Parathyroid adenoma (tissue), 2 donors: ENCODE measurements around the gene ZNF462.

ENCODE experiments used
- H2AFZ ChIP-seq: fragments of 300-600 bp; sonication (generic); one replicate; pipeline ENCODE4 v1.7.0; 2017; ENCODE audit warnings: antibody characterized with exemption, mild to moderate bottlenecking
- H3K27ac ChIP-seq: fragments of 300-600 bp; sonication (generic); one replicate; pipeline ENCODE4 v1.7.0; 2017
- H3K27me3 ChIP-seq: fragments of 300-600 bp; sonication (generic); one replicate; pipeline ENCODE4 v1.7.0; 2017; ENCODE audit warnings: low read length; ENCODE audit not compliant: control insufficient read depth, insufficient read depth
- H3K36me3 ChIP-seq: fragments of 300-600 bp; sonication (generic); one replicate; pipeline ENCODE4 v1.7.0; 2017; ENCODE audit warnings: low read length; ENCODE audit not compliant: control insufficient read depth, insufficient read depth
- H3K4me1 ChIP-seq: fragments of 300-600 bp; sonication (generic); one replicate; pipeline ENCODE4 v1.7.0; 2017; ENCODE audit warnings: control low read depth
- H3K4me2 ChIP-seq: fragments of 300-600 bp; sonication (generic); one replicate; pipeline ENCODE4 v1.7.0; 2017; ENCODE audit warnings: low read length
- H3K4me3 ChIP-seq: fragments of 300-600 bp; sonication (generic); one replicate; pipeline ENCODE4 v1.7.0; 2017; ENCODE audit warnings: low read depth, low read length
- H3K79me2 ChIP-seq: fragments of 300-600 bp; sonication (generic); one replicate; pipeline ENCODE4 v1.7.0; 2017; ENCODE audit warnings: control low read depth
- H3K9ac ChIP-seq: fragments of 300-600 bp; sonication (generic); one replicate; pipeline ENCODE4 v1.7.0; 2017; ENCODE audit warnings: mild to moderate bottlenecking
- H3K9me3 ChIP-seq: fragments of 300-600 bp; sonication (generic); one replicate; pipeline ENCODE4 v1.7.0; 2017; ENCODE audit warnings: low read length; ENCODE audit not compliant: control insufficient read depth
- CTCF ChIP-seq: fragments of 300-600 bp; sonication (generic); IDR thresholded peaks from one replicate; pipeline ENCODE4 v1.7.0; 2017; ENCODE audit warnings: antibody characterized with exemption, mild to moderate bottlenecking
- donor health status: primary hyperparathyroidism.

Gene ZNF462

GRCh38 chr9:107008011-107008410 lies 145.0 kb downstream of the ZNF462 start:
- H2AFZ ChIP-seq = no peak overlapping the region
- H3K27ac ChIP-seq = no peak overlapping the region
- H3K4me3 ChIP-seq = no peak overlapping the region
- TF ChIP-seq CTCF = no peak
- no peak overlapping the region for H3K4me2 ChIP-seq
- H3K27me3 ChIP-seq = no peaks in the 10 kb centered on the region
- no peaks in the 10 kb centered on the region for H3K4me1 ChIP-seq
- no peaks in the 10 kb centered on the region for H3K36me3 ChIP-seq
- H3K79me2 ChIP-seq = no peaks in the 10 kb centered on the region
- H3K9me3 ChIP-seq = no peaks in the 10 kb centered on the region
- no peak overlapping the region for H3K9ac ChIP-seq

DNA sequence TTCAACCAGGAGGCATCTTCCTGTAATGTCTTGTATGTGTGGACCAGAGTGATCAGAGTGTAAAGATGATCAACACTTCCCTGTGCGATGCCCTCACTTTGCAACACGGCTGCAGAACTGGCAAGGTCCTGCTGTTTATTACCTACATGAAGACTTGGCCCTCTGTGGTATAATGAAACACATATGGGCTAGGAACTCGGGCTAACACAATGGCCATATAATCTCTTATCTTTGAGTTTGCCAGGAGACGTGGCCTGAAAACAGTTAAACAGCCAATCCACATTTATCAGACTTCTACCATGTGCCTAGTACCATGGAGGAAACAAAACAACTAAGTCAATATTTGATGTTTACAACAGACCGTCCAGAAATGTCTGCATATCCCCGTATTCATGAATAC lies 145.5 kb downstream of the ZNF462 start:
- Histone ChIP-seq H3K36me3 (no peaks in the 10 kb centered on the region), H3K27me3 (no peaks in the 10 kb centered on the region), H3K9ac (no peak overlapping the region), H3K4me1 (no peaks in the 10 kb centered on the region), H2AFZ (no peak overlapping the region), H3K9me3 (no peaks in the 10 kb centered on the region), H3K27ac (no peak overlapping the region), H3K79me2 (no peaks in the 10 kb centered on the region), H3K4me3 (no peak overlapping the region), H3K4me2 (no peak overlapping the region)
- TF ChIP-seq CTCF = no peak

DNA sequence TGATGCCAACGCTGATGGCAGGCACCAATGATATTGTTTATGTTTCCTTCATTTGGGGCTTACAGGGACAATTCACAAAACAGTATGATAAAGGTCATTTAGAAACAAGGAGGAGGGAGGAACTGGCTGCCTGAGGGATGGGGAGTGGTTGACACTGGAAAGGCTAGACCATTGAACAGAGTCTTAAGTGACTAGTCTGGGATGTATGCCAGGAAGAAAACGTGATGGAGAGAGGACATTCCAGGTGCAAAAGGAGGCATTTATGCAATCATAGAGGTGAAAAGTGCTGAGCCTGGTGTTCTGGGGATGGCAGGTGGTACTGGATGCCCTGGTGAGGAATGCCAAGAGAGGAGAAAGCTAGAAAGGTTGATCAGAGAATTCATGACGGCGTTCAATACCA lies 153.4 kb downstream of the ZNF462 start:
- H3K27ac ChIP-seq = no peak overlapping the region
- no peaks in the 10 kb centered on the region for H3K9me3 ChIP-seq
- no peak overlapping the region for H2AFZ ChIP-seq
- H3K4me1 ChIP-seq = no peaks in the 10 kb centered on the region
- H3K4me2 ChIP-seq = no peak overlapping the region
- H3K4me3 ChIP-seq = no peak overlapping the region
- H3K79me2 ChIP-seq = no peaks in the 10 kb centered on the region
- no peak for TF ChIP-seq CTCF
- no peaks in the 10 kb centered on the region for H3K36me3 ChIP-seq
- H3K9ac ChIP-seq = no peak overlapping the region
- no peaks in the 10 kb centered on the region for H3K27me3 ChIP-seq

GRCh38 chr9:107018861-107019545 lies 156.0 kb downstream of the ZNF462 start:
- Histone ChIP-seq H3K4me1 (no peaks in the 10 kb centered on the region), H3K27ac (no peak overlapping the region), H3K27me3 (no peaks in the 10 kb centered on the region), H3K4me3 (no peak overlapping the region), H3K36me3 (no peaks in the 10 kb centered on the region), H2AFZ (no peak overlapping the region), H3K79me2 (no peaks in the 10 kb centered on the region), H3K4me2 (no peak overlapping the region), H3K9ac (no peak overlapping the region), H3K9me3 (no peaks in the 10 kb centered on the region)
- TF ChIP-seq CTCF = no peak

DNA sequence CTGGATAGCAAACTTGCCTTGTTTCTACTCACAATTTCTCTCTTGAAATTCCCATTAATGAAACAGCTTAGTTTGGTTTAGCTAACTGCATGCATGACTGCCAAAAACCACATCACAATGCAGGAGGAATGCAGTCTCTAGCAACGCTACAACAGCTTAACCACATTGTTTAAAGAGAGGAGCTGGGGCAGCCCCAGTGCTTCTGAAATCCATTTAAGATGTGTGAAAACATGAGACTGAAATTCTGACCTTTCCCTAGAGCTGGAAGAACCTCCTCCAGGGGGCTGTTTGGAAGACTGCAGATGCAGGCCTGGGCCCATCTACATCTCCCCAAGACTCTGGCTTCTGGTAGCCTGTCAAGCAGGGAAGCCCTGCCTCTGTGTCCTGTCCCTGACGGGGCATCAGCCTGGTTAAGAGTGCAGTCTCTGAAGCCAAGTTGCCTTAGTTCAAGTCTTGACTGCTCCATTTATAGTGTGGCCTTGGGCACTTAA lies 157.1 kb downstream of the ZNF462 start:
- no peak for TF ChIP-seq CTCF
- H3K4me1 ChIP-seq = no peaks in the 10 kb centered on the region
- no peak overlapping the region for H3K27ac ChIP-seq

More for the DNA sequence above, 157.1 kb downstream of the ZNF462 start:
- Histone ChIP-seq H2AFZ (no peak overlapping the region), H3K4me3 (no peak overlapping the region), H3K79me2 (no peaks in the 10 kb centered on the region), H3K27me3 (no peaks in the 10 kb centered on the region), H3K9ac (no peak overlapping the region), H3K4me2 (no peak overlapping the region), H3K9me3 (no peaks in the 10 kb centered on the region), H3K36me3 (no peaks in the 10 kb centered on the region)
